Endothelial cell of umbilical vein (primary cell): Measurements from ENCODE around the gene IL3. TPM values are rescaled to one million over a fixed set of nuclear protein-coding genes. Genes with fewer than 3 reads are reported as not detected.

ENCODE experiments used
- BruUV-seq: library from RNA; stranded (reverse); fragments of 400-500 nt; replicated peaks from 2 replicates; lab custom pipeline; 2021; lab: Mats Ljungman, UMichigan
- CTCF ChIA-PET: fragments of 300-600, 350-600 bp; sonication (Branson Sonifier 250); formaldehyde crosslinking; loops from one replicate; lab custom pipeline; 2021; ENCODE audit warnings: antibody characterized with exemption, inconsistent platforms; lab: Charles Lee
- POLR2A ChIA-PET: fragments of 300-600, 350-600 bp; sonication (Branson Sonifier 250); formaldehyde crosslinking; loops from one replicate; lab custom pipeline; 2021; ENCODE audit warnings: antibody characterized with exemption, inconsistent platforms; lab: Charles Lee
- DNase-seq: peaks from one replicate; pipeline ENCODE4 v3.0.0-alpha.2; 2011; ENCODE audit warnings: low read depth, low spot score
- FAIRE-seq: peaks from 2 replicates; lab custom pipeline; 2011; peaks lifted over from hg19 to GRCh38; lab: Jason Lieb, UNC
- H2AFZ ChIP-seq: 2 replicates; pipeline ENCODE4 v1.6.0; 2012; ENCODE audit warnings: low read depth, low read length, control low read depth, inconsistent platforms
- H3K27ac ChIP-seq: 2 replicates; pipeline ENCODE4 v1.5.1; 2011; ENCODE audit warnings: low read depth, mild to moderate bottlenecking, control low read depth, low read length, moderate library complexity; ENCODE audit not compliant: insufficient read depth
- H3K27me3 ChIP-seq, 2 experiments: 2 replicates each; pipeline versions ENCODE4 v1.6.0 to v1.6.1; 2011; ENCODE audit warnings: low read length in 2 of 2, mixed read lengths in 1 of 2; ENCODE audit not compliant: control insufficient read depth in 2 of 2, insufficient read depth in 2 of 2
- H3K36me3 ChIP-seq, 2 experiments: 2 replicates in 1 of 2; 3 replicates in 1 of 2; pipeline ENCODE4 v1.5.1; 2011; ENCODE audit warnings: low read length in 2 of 2, mild to moderate bottlenecking in 1 of 2, moderate library complexity in 1 of 2; ENCODE audit not compliant: control insufficient read depth in 2 of 2, insufficient read depth in 2 of 2; ENCODE audit errors: extremely low read depth in 1 of 2
- H3K4me1 ChIP-seq: 3 replicates; pipeline ENCODE4 v1.5.1; 2011; ENCODE audit warnings: mild to moderate bottlenecking, low read length; ENCODE audit not compliant: control insufficient read depth, insufficient read depth; ENCODE audit errors: extremely low read depth
- H3K4me2 ChIP-seq: 2 replicates; pipeline ENCODE4 v1.6.1; 2011; ENCODE audit warnings: low read length, control low read depth, mixed read lengths; ENCODE audit not compliant: insufficient read depth
- H3K4me3 ChIP-seq, 3 experiments: fragments of 200-600 bp in 1 of 3; sonication (generic), shearing (Covaris generic) in 1 of 3; replicated peaks in 1 of 3; 2 replicates each; pipeline ENCODE4 v1.5.1; 2011 to 2016; ENCODE audit warnings: control low read depth in 3 of 3, low read length in 3 of 3, mild to moderate bottlenecking in 2 of 3, inconsistent platforms in 1 of 3, low read depth in 1 of 3, moderate library complexity in 1 of 3; ENCODE audit not compliant: insufficient read depth in 1 of 3
- H3K79me2 ChIP-seq: 2 replicates; pipeline ENCODE4 v1.6.0; 2012; ENCODE audit warnings: low read length, inconsistent platforms; ENCODE audit not compliant: control insufficient read depth, insufficient read depth
- H3K9ac ChIP-seq: replicated peaks from 2 replicates; pipeline ENCODE3; 2011; ENCODE audit warnings: low read length, control low read depth; ENCODE audit not compliant: insufficient read depth; ENCODE audit errors: extremely low read depth
- H3K9me1 ChIP-seq: replicated peaks from 3 replicates; pipeline ENCODE4 v1.6.0; 2011; ENCODE audit warnings: mild to moderate bottlenecking, low read length; ENCODE audit not compliant: control insufficient read depth, insufficient read depth; ENCODE audit errors: extremely low read depth
- H3K9me3 ChIP-seq: replicated peaks from 2 replicates; pipeline ENCODE4 v1.5.1; 2012; ENCODE audit warnings: low read length, inconsistent platforms; ENCODE audit not compliant: control insufficient read depth, insufficient read depth
- H4K20me1 ChIP-seq: replicated peaks from 2 replicates; pipeline ENCODE3; 2011; ENCODE audit warnings: mild to moderate bottlenecking, low read length; ENCODE audit not compliant: control insufficient read depth, insufficient read depth; ENCODE audit errors: extremely low read depth
- CTCF ChIP-seq, 2 donors: IDR thresholded peaks; 1 replicate in 1 of 2; 2 replicates in 1 of 2; pipeline ENCODE4 v1.5.1; 2011; ENCODE audit warnings: low read length in 2 of 2, mild to moderate bottlenecking in 2 of 2, moderate library complexity in 2 of 2, control low read depth in 1 of 2, inconsistent platforms in 1 of 2, low read depth in 1 of 2; ENCODE audit not compliant: insufficient read depth in 1 of 2; ENCODE audit errors: extremely low read depth in 1 of 2
- EZH2 ChIP-seq: IDR thresholded peaks from 2 replicates; pipeline ENCODE4 v1.6.1; 2012; ENCODE audit warnings: borderline replicate concordance, low read depth, mild to moderate bottlenecking, moderate library complexity, low read length, inconsistent platforms; ENCODE audit not compliant: severe bottlenecking
- FOS ChIP-seq: IDR thresholded peaks from 2 replicates; pipeline ENCODE4 v1.6.1; 2011; ENCODE audit warnings: mild to moderate bottlenecking, low read length, moderate library complexity, borderline replicate concordance; ENCODE audit not compliant: insufficient read depth
- GATA2 ChIP-seq: IDR thresholded peaks from 2 replicates; pipeline ENCODE4 v1.7.0; 2011; ENCODE audit warnings: low read depth, mild to moderate bottlenecking, moderate library complexity, mixed read lengths, low read length; ENCODE audit not compliant: insufficient read length, insufficient read depth
- JUN ChIP-seq: IDR thresholded peaks from 2 replicates; pipeline ENCODE4 v1.6.1; 2011; ENCODE audit warnings: borderline replicate concordance, low read depth; ENCODE audit not compliant: insufficient read length, insufficient read depth
- MAX ChIP-seq: IDR thresholded peaks from 2 replicates; pipeline ENCODE4 v1.6.1; 2011; ENCODE audit not compliant: insufficient read depth, insufficient read length
- MYC ChIP-seq: IDR thresholded peaks from one replicate; pipeline ENCODE4 v1.6.1; 2011; ENCODE audit warnings: mild to moderate bottlenecking, low read depth, low read length
- POLR2A ChIP-seq: IDR thresholded peaks from 2 replicates; pipeline ENCODE4 v1.6.1; 2012; ENCODE audit warnings: low read depth, mild to moderate bottlenecking, control low read depth, low read length
- POLR2AphosphoS5 ChIP-seq: IDR thresholded peaks from 2 replicates; pipeline ENCODE4 v1.6.1; 2012; ENCODE audit warnings: low read depth, mild to moderate bottlenecking, control low read depth, low read length, moderate library complexity; ENCODE audit not compliant: insufficient read depth
- dilution Hi-C: fragments of 300-500 bp; cut with MboI; formaldehyde crosslinking; loops from one replicate; pipeline ENCODE4 v1.15.0; 2019; ENCODE audit warnings: low sequenced_read_pairs; ENCODE audit not compliant: extremely low pct_ligation_motif_present
- intact Hi-C: fragments of 100-400 bp; cut with micrococcal nuclease; formaldehyde crosslinking; loops from one replicate; pipeline ENCODE4 v1.10.0; 2022
- polyA plus RNA-seq, 4 experiments: library from polyadenylated mRNA; depleted of rRNA in 3 of 4; stranded (reverse) in 3 of 4; unstranded in 1 of 4; fragments of >200 nt; gene quantifications; 2 replicates each; pipeline versions ENCODE4 v1.2.1 to v1.2.3, GENCODE V29; 2011 to 2012; ENCODE audit warnings: missing spikeins in 1 of 4
- total RNA-seq: library from RNA; stranded (reverse); gene quantifications from 2 replicates; pipeline ENCODE4 v1.2.3, GENCODE V29; 2021

The IL3 gene
- total and polyA plus RNA-seq, 2 donors (not counting 3 experiments of a cell fraction or from before 2014, with no cell fraction given) = not detected

- Histone ChIP-seq H3K9me1 (no peaks in the 10 kb centered on the region), H3K4me3 (no peak overlapping the region), H3K27me3 (peaks cover 13 to 34% of the 10 kb centered on the region in 2 experiments), H3K9me3 (no peaks in the 10 kb centered on the region), H3K36me3 (no peaks in the 10 kb centered on the region), H2AFZ (no peak overlapping the region), H3K9ac (no peak overlapping the region), H3K79me2 (no peaks in the 10 kb centered on the region), H4K20me1 (no peaks in the 10 kb centered on the region), H3K4me2 (no peak overlapping the region), H3K4me1 (no peaks in the 10 kb centered on the region), H3K27ac (no peak overlapping the region)
- dilution Hi-C loops = loop anchor here (25.0 kb wide), 1 partner anchor 432 kb away; no protein-coding TSS in a partner anchor
- BruUV-seq = no TSS peak
- no peak for TF ChIP-seq MAX
- TF ChIP-seq FOS = no peak
- TF ChIP-seq CTCF (IDR thresholded peaks at IDR 0.05; ENCODE audit: extremely low read depth in 1 of 2, insufficient read depth in 1 of 2, low read depth in 1 of 2, low read length in 2 of 2) = no peak
- no peak for TF ChIP-seq POLR2A
- TF ChIP-seq MYC = no peak
- no peak for TF ChIP-seq POLR2AphosphoS5
- no peak for TF ChIP-seq GATA2
- TF ChIP-seq EZH2 = no peak
- TF ChIP-seq JUN = no peak
- ChIA-PET POLR2A (no interaction called here), CTCF (interaction anchor here (1.0 to 1.3 kb wide), 2 partner anchors 12 to 430 kb away, joined by 3 to 5 read pairs; no protein-coding TSS in a partner anchor)
- FAIRE-seq (no peak), DNase-seq (no peak)
- intact Hi-C loops = no loop called here
These were observed 41.1 kb upstream of the IL3 start for GRCh38 chr5:132019337-132019736.
